Ectodermal cell (in vitro differentiated cells): ENCODE data around the gene KBTBD8. TPM values are rescaled to one million over a fixed set of nuclear protein-coding genes. Genes with fewer than 3 reads are reported as not detected.

Experiments
- H3K27ac ChIP-seq: 2 replicates; pipeline ENCODE4 v1.7.0; 2013; ENCODE audit warnings: mild to moderate bottlenecking, low read depth, low read length; ENCODE audit not compliant: insufficient read depth, poor library complexity, severe bottlenecking
- H3K27me3 ChIP-seq: 2 replicates; pipeline ENCODE4 v1.7.0; 2013; ENCODE audit warnings: mild to moderate bottlenecking, low read length; ENCODE audit not compliant: insufficient read depth, control insufficient read depth, poor library complexity, severe bottlenecking
- H3K36me3 ChIP-seq: one replicate; pipeline ENCODE4 v1.7.0; 2013; ENCODE audit warnings: low read length; ENCODE audit not compliant: control insufficient read depth, insufficient read depth
- H3K4me1 ChIP-seq: one replicate; pipeline ENCODE4 v1.7.0; 2013; ENCODE audit warnings: low read length; ENCODE audit not compliant: control insufficient read depth, insufficient read depth
- H3K4me3 ChIP-seq: 2 replicates; pipeline ENCODE4 v1.7.0; 2013; ENCODE audit warnings: low read depth, low read length, control low read depth; ENCODE audit not compliant: insufficient read depth
- H3K9me3 ChIP-seq: 2 replicates; pipeline ENCODE4 v1.7.0; 2013; ENCODE audit warnings: mild to moderate bottlenecking, low read length, moderate library complexity; ENCODE audit not compliant: control insufficient read depth
- WGBS, 2 experiments: methylation state at CpG; one replicate each; pipeline ENCODE4 v1.1.7; 2013; ENCODE audit warnings: missing lambda C conversion rate in 2 of 2; 5-methylcytosine and 5-hydroxymethylcytosine counted together
- polyA plus RNA-seq, 4 experiments: library from polyadenylated mRNA; stranded (reverse); fragments of 50-300 nt; gene quantifications; one replicate each; pipeline ENCODE4 v1.2.3, GENCODE V29; 2013

The KBTBD8 gene, protein sequence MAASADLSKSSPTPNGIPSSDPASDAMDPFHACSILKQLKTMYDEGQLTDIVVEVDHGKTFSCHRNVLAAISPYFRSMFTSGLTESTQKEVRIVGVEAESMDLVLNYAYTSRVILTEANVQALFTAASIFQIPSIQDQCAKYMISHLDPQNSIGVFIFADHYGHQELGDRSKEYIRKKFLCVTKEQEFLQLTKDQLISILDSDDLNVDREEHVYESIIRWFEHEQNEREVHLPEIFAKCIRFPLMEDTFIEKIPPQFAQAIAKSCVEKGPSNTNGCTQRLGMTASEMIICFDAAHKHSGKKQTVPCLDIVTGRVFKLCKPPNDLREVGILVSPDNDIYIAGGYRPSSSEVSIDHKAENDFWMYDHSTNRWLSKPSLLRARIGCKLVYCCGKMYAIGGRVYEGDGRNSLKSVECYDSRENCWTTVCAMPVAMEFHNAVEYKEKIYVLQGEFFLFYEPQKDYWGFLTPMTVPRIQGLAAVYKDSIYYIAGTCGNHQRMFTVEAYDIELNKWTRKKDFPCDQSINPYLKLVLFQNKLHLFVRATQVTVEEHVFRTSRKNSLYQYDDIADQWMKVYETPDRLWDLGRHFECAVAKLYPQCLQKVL
- 10.0 TPM for polyA plus RNA-seq (2013, experiment 1 of 4)
- polyA plus RNA-seq (2013, experiment 2 of 4), result 9.8 TPM
- polyA plus RNA-seq (2013, experiment 3 of 4), result 5.5 TPM
- 4.9 TPM for polyA plus RNA-seq (2013, experiment 4 of 4)

DNA sequence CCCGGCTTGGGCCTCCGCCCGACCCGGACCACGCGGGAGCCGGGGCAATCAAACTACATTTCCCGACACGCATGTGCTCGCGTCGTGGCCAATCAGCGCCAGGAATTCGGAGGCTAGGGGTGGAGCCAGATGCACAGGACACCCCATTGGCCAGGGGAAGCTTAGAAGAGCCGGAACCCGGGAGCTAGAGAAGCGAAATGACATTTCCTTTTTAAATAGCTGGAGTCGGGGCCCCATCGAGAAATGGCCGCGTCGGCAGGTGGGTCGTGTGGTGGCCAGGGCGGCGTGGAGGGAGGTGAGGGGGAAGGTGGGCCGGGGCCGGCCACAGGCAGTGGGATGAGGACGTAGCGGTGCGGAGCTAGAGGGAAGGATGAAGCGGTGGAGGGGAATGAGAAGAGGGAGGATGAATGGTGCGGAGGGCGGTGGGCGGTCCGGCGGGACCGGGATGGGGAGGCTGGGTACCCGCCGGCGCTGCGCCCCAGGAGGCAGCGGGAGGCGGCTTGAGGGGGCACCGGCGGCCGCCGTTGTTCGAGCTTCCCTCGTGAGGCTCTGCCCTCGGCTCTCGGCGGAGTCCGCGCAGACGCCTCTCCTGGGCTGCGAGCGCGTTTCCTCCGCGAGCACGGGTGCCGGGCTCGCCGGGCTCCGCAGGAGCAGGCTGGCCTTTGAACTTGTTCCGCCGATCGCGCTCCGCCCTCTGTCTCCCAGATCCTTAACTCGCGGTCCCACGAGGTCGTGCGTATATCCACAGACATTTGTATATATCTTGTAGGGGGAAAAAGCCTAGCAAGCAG lies at the start of gene KBTBD8:
Gene KBTBD8, plus strand, starts transcription at position 195 of the 791 bp plus-strand sequence. Its CDS starts 49 bp downstream, at position 244.
- 0% methylated on average over 75 of the region's 75 CpGs for WGBS, 2 experiments

GRCh38 chr3:66948838-66949237 lies 49.3 kb upstream of the KBTBD8 start:
- no peaks in the 10 kb centered on the region for H3K9me3 ChIP-seq
- WGBS, 2 experiments, result 96 to 97% methylated on average over 2 of the region's 2 CpGs
- H3K4me1 ChIP-seq, result no peaks in the 10 kb centered on the region
- H3K27me3 ChIP-seq, result no peaks in the 10 kb centered on the region
- no peak overlapping the region for H3K4me3 ChIP-seq
- no peaks in the 10 kb centered on the region for H3K36me3 ChIP-seq
- H3K27ac ChIP-seq, result no peak overlapping the region

More for the DNA sequence above, at the start of gene KBTBD8:
- Histone ChIP-seq H3K4me1 (peaks cover 5% of the 10 kb centered on the region), H3K27me3 (peaks cover 12% of the 10 kb centered on the region), H3K9me3 (no peaks in the 10 kb centered on the region), H3K36me3 (no peaks in the 10 kb centered on the region), H3K4me3 (peak within 1 kb of the TSS; percentile 53), H3K27ac (no peak within 1 kb of the TSS)

DNA sequence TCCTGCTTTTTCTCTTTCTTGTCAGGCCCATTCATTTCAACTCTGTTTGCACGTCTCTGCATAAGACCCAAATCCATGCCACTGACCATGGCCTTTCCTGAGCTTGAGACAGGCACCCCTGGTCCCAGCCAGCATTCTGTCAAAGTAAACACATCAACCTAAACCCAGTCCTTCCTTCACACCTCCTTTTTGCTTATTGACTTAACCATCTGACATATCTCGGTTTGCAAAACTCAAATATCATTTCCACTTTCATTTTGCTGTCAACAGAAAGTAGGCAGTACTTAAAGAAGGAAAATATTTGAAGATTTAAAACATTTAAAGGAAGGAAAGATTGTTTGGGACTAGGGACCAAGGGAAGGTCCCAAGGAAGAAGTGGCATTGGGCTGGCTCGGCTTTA lies 48.2 kb upstream of the KBTBD8 start:
- Histone ChIP-seq H3K4me3 (no peak overlapping the region), H3K36me3 (no peaks in the 10 kb centered on the region), H3K27ac (no peak overlapping the region), H3K27me3 (no peaks in the 10 kb centered on the region), H3K9me3 (no peaks in the 10 kb centered on the region), H3K4me1 (no peaks in the 10 kb centered on the region)
- WGBS, 2 experiments, result 86 to 93% methylated on average over 2 to 3 of the region's 3 CpGs

- no peaks in the 10 kb centered on the region for H3K27me3 ChIP-seq
- H3K4me3 ChIP-seq, result no peak overlapping the region
- no peaks in the 10 kb centered on the region for H3K9me3 ChIP-seq
- WGBS, 2 experiments, result 100% methylated on average over 1 of the region's 1 CpG
- no peaks in the 10 kb centered on the region for H3K4me1 ChIP-seq
- no peak overlapping the region for H3K27ac ChIP-seq
- no peaks in the 10 kb centered on the region for H3K36me3 ChIP-seq
These were observed 45.8 kb upstream of the KBTBD8 start for GRCh38 chr3:66952357-66952756.

- no peaks in the 10 kb centered on the region for H3K4me1 ChIP-seq
- H3K27ac ChIP-seq, result no peak overlapping the region
- H3K27me3 ChIP-seq, result no peaks in the 10 kb centered on the region
- H3K36me3 ChIP-seq, result no peaks in the 10 kb centered on the region
- 93 to 96% methylated on average over 3 to 4 of the region's 4 CpGs for WGBS, 2 experiments
- H3K4me3 ChIP-seq, result no peak overlapping the region
- no peaks in the 10 kb centered on the region for H3K9me3 ChIP-seq
These were observed 44.1 kb upstream of the KBTBD8 start for GRCh38 chr3:66953934-66954445.

GRCh38 chr3:66956742-66957141 lies 41.4 kb upstream of the KBTBD8 start:
- H3K9me3 ChIP-seq, result no peaks in the 10 kb centered on the region
- no peak overlapping the region for H3K27ac ChIP-seq
- H3K27me3 ChIP-seq, result no peaks in the 10 kb centered on the region
- H3K36me3 ChIP-seq, result no peaks in the 10 kb centered on the region
- no peaks in the 10 kb centered on the region for H3K4me1 ChIP-seq
- 97 to 98% methylated on average over 4 of the region's 4 CpGs for WGBS, 2 experiments
- no peak overlapping the region for H3K4me3 ChIP-seq

DNA sequence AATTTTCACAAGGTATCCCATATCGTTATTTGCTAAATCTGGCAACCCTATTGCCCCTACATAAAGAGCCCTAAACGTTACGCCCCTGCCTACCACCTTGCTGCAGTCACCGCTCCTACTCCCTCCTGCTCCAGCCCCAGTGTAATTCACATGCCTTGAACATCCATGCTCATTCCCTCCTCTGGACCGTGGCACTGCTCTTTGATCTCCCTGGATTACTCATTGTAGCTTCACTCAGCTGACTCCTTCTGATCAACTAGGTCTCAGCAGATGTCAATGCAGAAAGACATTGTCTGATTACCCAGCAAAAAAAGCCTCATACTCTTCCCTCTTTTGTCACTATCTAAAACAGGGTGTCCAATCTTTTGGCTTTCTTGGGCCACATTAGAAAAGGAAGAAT lies 40.7 kb upstream of the KBTBD8 start:
- H3K9me3 ChIP-seq, result no peaks in the 10 kb centered on the region
- no peaks in the 10 kb centered on the region for H3K4me1 ChIP-seq
- 79 to 84% methylated on average over 5 of the region's 5 CpGs for WGBS, 2 experiments
- H3K4me3 ChIP-seq, result no peak overlapping the region
- no peak overlapping the region for H3K27ac ChIP-seq
- no peaks in the 10 kb centered on the region for H3K27me3 ChIP-seq
- no peaks in the 10 kb centered on the region for H3K36me3 ChIP-seq

GRCh38 chr3:66958067-66958466 lies 40.0 kb upstream of the KBTBD8 start:
- H3K36me3 ChIP-seq, result no peaks in the 10 kb centered on the region
- no peak overlapping the region for H3K27ac ChIP-seq
- H3K9me3 ChIP-seq, result no peaks in the 10 kb centered on the region
- H3K27me3 ChIP-seq, result no peaks in the 10 kb centered on the region
- 83% methylated on average over 1 of the region's 1 CpG; no CpG with 5 or more reads in 1 of the 2 experiments for WGBS, 2 experiments
- no peaks in the 10 kb centered on the region for H3K4me1 ChIP-seq
- no peak overlapping the region for H3K4me3 ChIP-seq

- Histone ChIP-seq H3K4me1 (no peaks in the 10 kb centered on the region), H3K9me3 (no peaks in the 10 kb centered on the region), H3K27ac (no peak overlapping the region), H3K4me3 (no peak overlapping the region), H3K27me3 (no peaks in the 10 kb centered on the region), H3K36me3 (no peaks in the 10 kb centered on the region)
- WGBS, 2 experiments, result 92 to 94% methylated on average over 3 of the region's 3 CpGs
These were observed 35.4 kb upstream of the KBTBD8 start for GRCh38 chr3:66962664-66963063.
